ENCODE results near the gene C1QTNF4. TPM values are rescaled to one million over a fixed set of nuclear protein-coding genes. Genes with fewer than 3 reads are reported as not detected.

Gene C1QTNF4
- polyA plus RNA-seq, 4 donors: 1.3 to 7.6 (median 1.6) TPM

DNA sequence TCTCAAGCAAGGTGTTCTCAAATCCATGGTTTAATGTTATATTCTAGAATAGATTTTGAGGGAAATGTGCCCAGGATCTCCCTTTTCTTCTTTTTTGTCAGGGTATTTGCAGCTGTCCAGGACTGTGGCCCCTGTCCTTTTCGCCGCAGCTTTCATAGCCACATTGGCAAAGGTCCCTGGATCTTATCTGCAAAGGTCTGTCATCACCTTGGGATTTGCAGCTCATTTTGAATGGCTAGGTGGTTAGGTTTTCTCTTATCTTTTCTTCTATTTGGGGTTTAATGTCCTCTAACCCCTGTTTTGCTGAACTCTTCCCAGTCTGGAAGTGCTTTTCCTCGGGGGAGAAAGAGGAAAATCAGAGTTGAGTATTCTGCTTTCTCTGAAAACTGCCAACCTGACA, 11.7 kb upstream of the C1QTNF4 start:
- peaks cover 2 to 11% (median 4%) of the 10 kb centered on the region in 3 donors for H3K36me3 ChIP-seq (ENCODE audit: control insufficient read depth in 3 of 3, insufficient read depth in 2 of 3, low read depth in 1 of 3, low read length in 3 of 3)
- no peaks in the 10 kb centered on the region for H3K27me3 ChIP-seq (ENCODE audit: control insufficient read depth in 3 of 3, insufficient read depth in 3 of 3, low read length in 3 of 3)
- 89 to 91% (median 89%) methylated on average over 3 of the region's 3 CpGs for WGBS, 3 donors
- H3K9me3 ChIP-seq (ENCODE audit: control insufficient read depth in 2 of 2, insufficient read depth in 1 of 2, low read depth in 1 of 2, low read length in 1 of 2): no peaks in the 10 kb centered on the region
- FAIRE-seq: no peak
- no peak overlapping the region for H3K4me3 ChIP-seq (ENCODE audit: low read depth in 1 of 3, low read length in 3 of 3)
- H3K27ac ChIP-seq (ENCODE audit: low read depth in 1 of 3, low read length in 2 of 3): no peak overlapping the region
- no peak for DNase-seq
- no peaks in the 10 kb centered on the region for H3K4me1 ChIP-seq (ENCODE audit: control insufficient read depth in 3 of 3, insufficient read depth in 2 of 3, low read depth in 1 of 3, low read length in 2 of 3)

DNA sequence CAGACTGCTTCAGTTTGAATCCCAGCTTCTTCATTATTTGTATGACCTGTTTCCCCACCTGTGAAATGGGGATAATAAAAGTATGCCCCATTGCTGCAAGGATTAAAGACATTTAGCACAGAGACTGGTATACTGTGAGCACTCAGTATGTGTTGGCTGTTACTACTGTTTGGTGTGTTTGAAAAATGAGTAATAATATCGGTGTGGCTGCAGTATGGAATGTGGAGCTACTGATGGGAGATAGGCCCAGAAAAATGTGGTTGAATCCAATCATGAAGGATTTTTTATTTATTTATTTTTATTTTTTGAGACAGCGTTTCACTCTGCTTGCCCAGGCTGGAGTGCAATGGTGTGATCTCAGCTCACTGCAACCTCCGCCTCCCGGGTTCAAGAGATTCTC, 9.1 kb upstream of the C1QTNF4 start:
- Histone ChIP-seq H3K9me3 (ENCODE audit: control insufficient read depth in 2 of 2, insufficient read depth in 1 of 2, low read depth in 1 of 2, low read length in 1 of 2) (no peaks in the 10 kb centered on the region), H3K36me3 (ENCODE audit: control insufficient read depth in 3 of 3, insufficient read depth in 2 of 3, low read depth in 1 of 3, low read length in 3 of 3) (peaks cover under 1 to 5% (median 2%) of the 10 kb centered on the region in 3 donors), H3K27me3 (ENCODE audit: control insufficient read depth in 3 of 3, insufficient read depth in 3 of 3, low read length in 3 of 3) (no peaks in the 10 kb centered on the region), H3K4me3 (ENCODE audit: low read depth in 1 of 3, low read length in 3 of 3) (no peak overlapping the region), H3K4me1 (ENCODE audit: control insufficient read depth in 3 of 3, insufficient read depth in 2 of 3, low read depth in 1 of 3, low read length in 2 of 3) (no peaks in the 10 kb centered on the region), H3K27ac (ENCODE audit: low read depth in 1 of 3, low read length in 2 of 3) (no peak overlapping the region)
- FAIRE-seq: no peak
- WGBS, 3 donors: 93 to 96% (median 94%) methylated on average over 4 of the region's 4 CpGs
- no peak for DNase-seq

DNA sequence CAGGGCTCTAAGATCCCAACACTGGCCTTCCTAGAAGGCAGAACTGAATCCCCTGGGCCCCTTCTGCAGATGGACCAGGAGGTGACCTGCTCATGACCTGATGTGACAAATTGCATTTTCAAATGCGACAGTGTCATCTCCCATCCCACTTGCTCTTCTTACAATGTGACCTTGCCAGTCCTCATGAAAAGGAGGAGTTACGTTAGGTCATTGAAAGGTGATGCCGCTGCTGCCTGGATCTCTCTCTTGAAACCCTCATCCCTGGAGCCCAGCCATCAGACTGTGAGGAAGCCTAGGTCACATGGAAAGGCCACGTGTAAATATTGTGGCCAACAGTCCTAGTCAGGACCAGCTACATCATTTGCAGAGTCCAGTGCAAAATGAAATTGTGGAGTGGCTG, 5.7 kb upstream of the C1QTNF4 start:
- Histone ChIP-seq H3K27me3 (ENCODE audit: control insufficient read depth in 3 of 3, insufficient read depth in 3 of 3, low read length in 3 of 3) (peaks cover 0 to 6% (median 0%) of the 10 kb centered on the region in 3 donors), H3K36me3 (ENCODE audit: control insufficient read depth in 3 of 3, insufficient read depth in 2 of 3, low read depth in 1 of 3, low read length in 3 of 3) (peaks cover 0 to 2% (median 0%) of the 10 kb centered on the region in 3 donors), H3K4me3 (ENCODE audit: low read depth in 1 of 3, low read length in 3 of 3) (no peak overlapping the region), H3K4me1 (ENCODE audit: control insufficient read depth in 3 of 3, insufficient read depth in 2 of 3, low read depth in 1 of 3, low read length in 2 of 3) (no peaks in the 10 kb centered on the region), H3K27ac (ENCODE audit: low read depth in 1 of 3, low read length in 2 of 3) (no peak overlapping the region), H3K9me3 (ENCODE audit: control insufficient read depth in 2 of 2, insufficient read depth in 1 of 2, low read depth in 1 of 2, low read length in 1 of 2) (no peaks in the 10 kb centered on the region)
- 76 to 89% (median 87%) methylated on average over 4 of the region's 4 CpGs for WGBS, 3 donors
- DNase-seq (no peak), FAIRE-seq (no peak)

DNA sequence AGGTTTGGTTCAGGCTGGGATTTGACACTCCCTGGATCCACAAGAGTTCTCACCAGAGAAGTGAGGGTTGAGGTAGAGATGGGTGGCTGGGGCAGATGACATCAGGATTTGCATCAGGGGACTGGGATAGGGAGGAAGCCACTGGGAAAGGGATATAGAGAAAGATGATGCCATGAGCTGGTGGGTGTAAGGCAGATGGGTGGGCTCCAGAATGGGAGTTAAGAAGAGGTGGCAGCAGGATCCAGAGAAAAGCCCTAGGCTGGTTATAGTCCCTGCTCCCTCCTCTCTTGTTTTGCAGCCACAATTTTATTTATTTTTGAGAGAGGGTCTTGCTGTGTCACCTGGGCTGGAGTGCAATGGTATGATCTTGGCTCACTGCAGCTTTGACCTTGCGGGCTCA, 1.8 kb upstream of the C1QTNF4 start:
- H3K9me3 ChIP-seq (ENCODE audit: control insufficient read depth in 2 of 2, insufficient read depth in 1 of 2, low read depth in 1 of 2, low read length in 1 of 2): no peaks in the 10 kb centered on the region
- FAIRE-seq (no peak), DNase-seq (no peak)
- H3K36me3 ChIP-seq (ENCODE audit: control insufficient read depth in 3 of 3, insufficient read depth in 2 of 3, low read depth in 1 of 3, low read length in 3 of 3): peaks cover 0 to 2% (median 0%) of the 10 kb centered on the region in 3 donors
- H3K27me3 ChIP-seq (ENCODE audit: control insufficient read depth in 3 of 3, insufficient read depth in 3 of 3, low read length in 3 of 3): peaks cover 0 to 40% (median 10%) of the 10 kb centered on the region in 3 donors
- H3K4me3 ChIP-seq (ENCODE audit: low read depth in 1 of 3, low read length in 3 of 3): no peak overlapping the region
- H3K27ac ChIP-seq (ENCODE audit: low read depth in 1 of 3, low read length in 2 of 3): no peak overlapping the region
- 98 to 100% (median 100%) methylated on average over 1 of the region's 1 CpG for whole genome bisulfite sequencing, 3 donors
- peaks cover 0 to 9% (median 0%) of the 10 kb centered on the region in 3 donors for H3K4me1 ChIP-seq (ENCODE audit: control insufficient read depth in 3 of 3, insufficient read depth in 2 of 3, low read depth in 1 of 3, low read length in 2 of 3)

DNA sequence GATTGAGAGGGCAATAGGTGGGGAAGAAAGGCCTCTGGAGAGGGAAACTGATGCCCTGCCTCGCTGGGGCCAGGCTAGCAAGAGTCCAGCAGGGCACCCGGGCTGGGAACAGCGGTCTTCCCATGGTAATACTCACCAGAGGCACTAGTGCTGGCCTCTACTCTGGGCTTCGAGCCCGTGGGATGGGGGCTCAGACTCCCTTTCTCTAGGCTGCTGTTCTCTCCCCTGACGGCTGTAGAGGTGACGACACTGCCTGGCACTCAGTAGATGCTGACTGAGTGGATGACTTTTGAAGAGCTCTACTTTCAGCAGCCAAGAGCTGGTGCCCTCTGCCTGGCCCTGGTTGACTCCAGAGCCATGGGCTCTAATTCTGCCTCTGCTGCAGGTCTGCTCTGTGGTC, 818 bp upstream of the C1QTNF4 start:
- FAIRE-seq (no peak), DNase-seq (no peak)
- Histone ChIP-seq H3K36me3 (ENCODE audit: control insufficient read depth in 3 of 3, insufficient read depth in 2 of 3, low read depth in 1 of 3, low read length in 3 of 3) (peaks cover 0 to 1% (median 0%) of the 10 kb centered on the region in 3 donors), H3K27ac (ENCODE audit: low read depth in 1 of 3, low read length in 2 of 3) (no peak overlapping the region), H3K9me3 (ENCODE audit: control insufficient read depth in 2 of 2, insufficient read depth in 1 of 2, low read depth in 1 of 2, low read length in 1 of 2) (no peaks in the 10 kb centered on the region), H3K4me1 (ENCODE audit: control insufficient read depth in 3 of 3, insufficient read depth in 2 of 3, low read depth in 1 of 3, low read length in 2 of 3) (peaks cover 0 to 9% (median 0%) of the 10 kb centered on the region in 3 donors), H3K27me3 (ENCODE audit: control insufficient read depth in 3 of 3, insufficient read depth in 3 of 3, low read length in 3 of 3) (peaks cover 0 to 40% (median 10%) of the 10 kb centered on the region in 3 donors), H3K4me3 (ENCODE audit: low read depth in 1 of 3, low read length in 3 of 3) (no peak overlapping the region)
- WGBS, 3 donors: 60 to 70% (median 65%) methylated on average over 7 of the region's 7 CpGs

DNA sequence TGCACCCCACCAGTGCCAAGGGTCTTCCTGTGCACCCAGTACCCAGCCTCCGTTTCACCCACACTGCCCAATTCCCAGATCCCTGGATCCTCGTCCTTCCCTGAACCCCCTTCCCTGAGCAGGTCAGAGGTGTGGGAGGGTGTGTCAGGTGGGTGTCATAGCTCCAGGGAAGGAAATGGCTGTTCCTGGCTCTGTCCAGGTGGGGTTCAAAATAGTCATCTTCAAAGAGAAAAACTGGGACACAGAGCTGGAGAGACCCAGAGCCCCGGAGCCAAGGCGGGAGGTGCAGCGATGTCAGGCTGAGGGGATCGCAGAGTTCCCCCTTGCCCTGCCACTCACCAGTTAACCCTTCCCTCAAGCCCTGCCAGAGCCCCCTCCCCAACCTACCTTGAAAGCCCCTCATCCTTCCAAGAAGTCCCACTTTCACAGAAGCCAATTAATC, 698 bp downstream of the C1QTNF4 start:
- peaks cover 0 to 18% (median 0%) of the 10 kb centered on the region in 3 donors for H3K4me1 ChIP-seq (ENCODE audit: control insufficient read depth in 3 of 3, insufficient read depth in 2 of 3, low read depth in 1 of 3, low read length in 2 of 3)
- peaks cover 0 to 40% (median 10%) of the 10 kb centered on the region in 3 donors for H3K27me3 ChIP-seq (ENCODE audit: control insufficient read depth in 3 of 3, insufficient read depth in 3 of 3, low read length in 3 of 3)
- H3K9me3 ChIP-seq (ENCODE audit: control insufficient read depth in 2 of 2, insufficient read depth in 1 of 2, low read depth in 1 of 2, low read length in 1 of 2): no peaks in the 10 kb centered on the region
- no peak overlapping the region for H3K27ac ChIP-seq (ENCODE audit: low read depth in 1 of 3, low read length in 2 of 3)
- H3K4me3 ChIP-seq (ENCODE audit: low read depth in 1 of 3, low read length in 3 of 3): peak overlapping the region in 1 of 3 donors; percentile 26
- FAIRE-seq (no peak), DNase-seq (no peak)
- H3K36me3 ChIP-seq (ENCODE audit: control insufficient read depth in 3 of 3, insufficient read depth in 2 of 3, low read depth in 1 of 3, low read length in 3 of 3): peaks cover 0 to 2% (median 0%) of the 10 kb centered on the region in 3 donors
- 8 to 19% (median 11%) methylated on average over 6 of the region's 6 CpGs for WGBS, 3 donors

DNA sequence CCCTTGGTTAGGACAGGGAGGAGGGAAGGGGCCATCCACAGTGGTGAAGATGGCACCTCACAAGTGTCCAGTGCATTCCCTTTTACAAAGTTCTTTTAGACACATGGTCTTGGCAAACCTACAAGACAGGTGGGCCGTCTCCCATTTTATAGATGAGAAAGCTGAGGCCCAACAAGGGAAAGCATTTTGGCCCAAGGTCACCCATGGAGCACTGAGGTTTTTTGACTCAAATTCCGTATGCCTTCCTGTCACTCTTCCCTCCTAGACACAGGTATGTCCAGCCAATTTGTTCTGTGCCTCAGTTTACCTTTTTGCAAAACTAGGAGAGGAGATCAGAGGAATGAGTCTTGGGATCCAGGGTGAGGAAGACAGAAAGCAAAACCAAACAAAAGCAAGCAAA, 1.2 kb downstream of the C1QTNF4 start:
- WGBS, 3 donors: 71 to 77% (median 75%) methylated on average over 2 of the region's 2 CpGs
- H3K27ac ChIP-seq (ENCODE audit: low read depth in 1 of 3, low read length in 2 of 3): no peak overlapping the region
- H3K9me3 ChIP-seq (ENCODE audit: control insufficient read depth in 2 of 2, insufficient read depth in 1 of 2, low read depth in 1 of 2, low read length in 1 of 2): no peaks in the 10 kb centered on the region
- no peak overlapping the region for H3K4me3 ChIP-seq (ENCODE audit: low read depth in 1 of 3, low read length in 3 of 3)
- H3K27me3 ChIP-seq (ENCODE audit: control insufficient read depth in 3 of 3, insufficient read depth in 3 of 3, low read length in 3 of 3): peaks cover 0 to 40% (median 10%) of the 10 kb centered on the region in 3 donors
- peaks cover 0 to 6% (median 0%) of the 10 kb centered on the region in 3 donors for H3K36me3 ChIP-seq (ENCODE audit: control insufficient read depth in 3 of 3, insufficient read depth in 2 of 3, low read depth in 1 of 3, low read length in 3 of 3)
- H3K4me1 ChIP-seq (ENCODE audit: control insufficient read depth in 3 of 3, insufficient read depth in 2 of 3, low read depth in 1 of 3, low read length in 2 of 3): peaks cover 0 to 22% (median 0%) of the 10 kb centered on the region in 3 donors
- DNase-seq (no peak), FAIRE-seq (no peak)

DNA sequence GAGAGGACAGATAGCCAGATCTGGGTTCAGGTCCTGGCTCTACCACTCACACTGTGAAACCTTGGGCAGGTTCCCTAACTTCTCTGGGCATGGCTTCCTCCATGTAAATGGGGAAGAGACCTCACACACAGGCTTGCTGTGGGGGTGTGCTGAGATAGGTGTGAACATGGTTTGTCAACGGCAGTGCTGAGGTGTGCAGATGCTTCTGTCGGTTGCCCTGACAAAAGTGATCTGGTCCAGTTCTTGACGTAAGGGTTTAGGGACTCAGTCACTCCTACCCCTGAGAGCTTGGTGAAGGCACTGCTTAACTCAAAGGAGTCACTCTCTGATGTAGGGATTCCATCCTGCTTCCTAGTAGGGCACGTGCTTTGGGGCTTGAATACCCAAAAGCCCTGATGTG, 2.0 kb downstream of the C1QTNF4 start:
- FAIRE-seq: no peak

DNA sequence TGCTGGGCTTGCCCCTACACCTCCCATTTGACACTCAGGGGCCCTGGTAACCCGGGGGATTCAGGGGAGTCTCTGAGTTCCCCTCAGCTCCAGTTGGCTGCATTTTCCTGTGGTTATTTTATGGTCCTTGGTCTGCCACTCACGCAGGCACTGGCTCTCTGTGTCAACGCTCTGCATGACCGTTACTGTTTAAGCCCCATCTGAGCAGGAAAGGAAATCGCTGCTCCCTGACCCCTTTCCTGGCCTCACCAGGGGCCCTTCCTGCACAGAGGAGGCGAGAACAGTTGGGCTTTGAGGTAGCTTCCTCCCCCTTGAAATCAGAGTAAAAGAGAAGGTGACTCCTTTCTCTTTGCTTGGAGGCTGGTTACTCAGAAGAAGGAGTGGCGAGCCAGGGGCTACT, 2.4 kb downstream of the C1QTNF4 start:
- DNase-seq (no peak), FAIRE-seq (no peak)
- peaks cover 0 to 40% (median 10%) of the 10 kb centered on the region in 3 donors for H3K27me3 ChIP-seq (ENCODE audit: control insufficient read depth in 3 of 3, insufficient read depth in 3 of 3, low read length in 3 of 3)
- 38 to 45% (median 41%) methylated on average over 7 of the region's 7 CpGs for WGBS, 3 donors
- H3K27ac ChIP-seq (ENCODE audit: low read depth in 1 of 3, low read length in 2 of 3): no peak overlapping the region
- H3K36me3 ChIP-seq (ENCODE audit: control insufficient read depth in 3 of 3, insufficient read depth in 2 of 3, low read depth in 1 of 3, low read length in 3 of 3): peaks cover 0 to 13% (median 0%) of the 10 kb centered on the region in 3 donors
- peaks cover 0 to 30% (median 0%) of the 10 kb centered on the region in 3 donors for H3K4me1 ChIP-seq (ENCODE audit: control insufficient read depth in 3 of 3, insufficient read depth in 2 of 3, low read depth in 1 of 3, low read length in 2 of 3)
- no peaks in the 10 kb centered on the region for H3K9me3 ChIP-seq (ENCODE audit: control insufficient read depth in 2 of 2, insufficient read depth in 1 of 2, low read depth in 1 of 2, low read length in 1 of 2)
- no peak overlapping the region for H3K4me3 ChIP-seq (ENCODE audit: low read depth in 1 of 3, low read length in 3 of 3)

More for the DNA sequence above, 2.0 kb downstream of the C1QTNF4 start:
- Histone ChIP-seq H3K4me3 (ENCODE audit: low read depth in 1 of 3, low read length in 3 of 3) (no peak overlapping the region), H3K27ac (ENCODE audit: low read depth in 1 of 3, low read length in 2 of 3) (no peak overlapping the region), H3K9me3 (ENCODE audit: control insufficient read depth in 2 of 2, insufficient read depth in 1 of 2, low read depth in 1 of 2, low read length in 1 of 2) (no peaks in the 10 kb centered on the region), H3K4me1 (ENCODE audit: control insufficient read depth in 3 of 3, insufficient read depth in 2 of 3, low read depth in 1 of 3, low read length in 2 of 3) (peaks cover 0 to 29% (median 0%) of the 10 kb centered on the region in 3 donors), H3K36me3 (ENCODE audit: control insufficient read depth in 3 of 3, insufficient read depth in 2 of 3, low read depth in 1 of 3, low read length in 3 of 3) (peaks cover 0 to 9% (median 0%) of the 10 kb centered on the region in 3 donors), H3K27me3 (ENCODE audit: control insufficient read depth in 3 of 3, insufficient read depth in 3 of 3, low read length in 3 of 3) (peaks cover 0 to 40% (median 10%) of the 10 kb centered on the region in 3 donors)
- 68 to 79% (median 76%) methylated on average over 4 of the region's 4 CpGs for WGBS, 3 donors
- DNase-seq: no peak
